ENCODE data around the gene KATNB1.

Gene KATNB1

GRCh38 chr16:57714047-57714446 lies 21.5 kb upstream of the KATNB1 start:
- H3K9me3 ChIP-seq, result no peaks in the 10 kb centered on the region
- TF ChIP-seq CTCF (IDR thresholded peaks at IDR 0.05), result no peak
- H3K4me3 ChIP-seq (ENCODE audit: low read depth in 1 of 2, low read length in 1 of 2), result no peak overlapping the region
- H3K27ac ChIP-seq, result no peak overlapping the region
- H3K4me1 ChIP-seq (ENCODE audit: control insufficient read depth in 1 of 2, insufficient read depth in 1 of 2, low read depth in 1 of 2, low read length in 1 of 2), result no peaks in the 10 kb centered on the region
- no peaks in the 10 kb centered on the region for H3K27me3 ChIP-seq
- no peaks in the 10 kb centered on the region for H3K36me3 ChIP-seq

GRCh38 chr16:57720142-57720575 lies 15.4 kb upstream of the KATNB1 start:
- peak overlapping the region; percentile 15 for H3K27ac ChIP-seq
- H3K4me3 ChIP-seq (ENCODE audit: low read depth in 1 of 2, low read length in 1 of 2), result no peak overlapping the region
- H3K36me3 ChIP-seq, result no peaks in the 10 kb centered on the region

GRCh38 chr16:57721356-57722209 lies 14.0 kb upstream of the KATNB1 start:
- no peak for TF ChIP-seq CTCF (IDR thresholded peaks at IDR 0.05)
- H3K27me3 ChIP-seq, result no peaks in the 10 kb centered on the region

More at GRCh38 chr16:57720142-57720575, 15.4 kb upstream of the KATNB1 start:
- Histone ChIP-seq H3K4me1 (ENCODE audit: control insufficient read depth in 1 of 2, insufficient read depth in 1 of 2, low read depth in 1 of 2, low read length in 1 of 2) (no peaks in the 10 kb centered on the region), H3K9me3 (no peaks in the 10 kb centered on the region), H3K27me3 (no peaks in the 10 kb centered on the region)
- TF ChIP-seq CTCF (IDR thresholded peaks at IDR 0.05), result peak; percentile 82

GRCh38 chr16:57722210-57722499 lies 13.4 kb upstream of the KATNB1 start:
- Histone ChIP-seq H3K36me3 (no peaks in the 10 kb centered on the region), H3K27ac (no peak overlapping the region), H3K9me3 (no peaks in the 10 kb centered on the region), H3K4me1 (ENCODE audit: control insufficient read depth in 1 of 2, insufficient read depth in 1 of 2, low read depth in 1 of 2, low read length in 1 of 2) (no peaks in the 10 kb centered on the region), H3K27me3 (no peaks in the 10 kb centered on the region), H3K4me3 (ENCODE audit: low read depth in 1 of 2, low read length in 1 of 2) (no peak overlapping the region)
- TF ChIP-seq CTCF (IDR thresholded peaks at IDR 0.05), result no peak

More at GRCh38 chr16:57721356-57722209, 14.0 kb upstream of the KATNB1 start:
- Histone ChIP-seq H3K36me3 (no peaks in the 10 kb centered on the region), H3K4me1 (ENCODE audit: control insufficient read depth in 1 of 2, insufficient read depth in 1 of 2, low read depth in 1 of 2, low read length in 1 of 2) (no peaks in the 10 kb centered on the region), H3K9me3 (no peaks in the 10 kb centered on the region), H3K27ac (no peak overlapping the region), H3K4me3 (ENCODE audit: low read depth in 1 of 2, low read length in 1 of 2) (no peak overlapping the region)

- TF ChIP-seq CTCF (IDR thresholded peaks at IDR 0.05), result no peak
- H3K4me1 ChIP-seq (ENCODE audit: control insufficient read depth in 1 of 2, insufficient read depth in 1 of 2, low read depth in 1 of 2, low read length in 1 of 2), result no peaks in the 10 kb centered on the region
- no peaks in the 10 kb centered on the region for H3K36me3 ChIP-seq
- H3K27me3 ChIP-seq, result no peaks in the 10 kb centered on the region
- H3K27ac ChIP-seq, result no peak overlapping the region
- H3K9me3 ChIP-seq, result no peaks in the 10 kb centered on the region
- no peak overlapping the region for H3K4me3 ChIP-seq (ENCODE audit: low read depth in 1 of 2, low read length in 1 of 2)
These were observed 12.9 kb upstream of the KATNB1 start for GRCh38 chr16:57722651-57723050.
